Stimulated activated naive CD8-positive, alpha-beta T cell treated with anti-CD3 and anti-CD28 coated beads, Interleukin-15, amount 100 ng/mL, for 72 hours (primary cell): ENCODE measurements around the gene DUSP7.

Source experiments
- ATAC-seq: fragments of 150-1000 bp; cut with Tn5 transposase; 2 replicates; pipeline ENCODE4 v1.10.0; 2021; ENCODE audit warnings: mild to moderate bottlenecking, moderate library complexity
- DNase-seq, 2 donors: peaks; one replicate each; pipeline ENCODE4 v3.0.0; 2021 to 2022
- H3K27ac Mint-ChIP-seq, 2 donors: one replicate each; pipeline ENCODE4 v1.8.0; 2022; ENCODE audit warnings: mild to moderate bottlenecking in 2 of 2, mixed read lengths in 2 of 2, moderate library complexity in 2 of 2
- H3K27me3 Mint-ChIP-seq: one replicate; pipeline ENCODE4 v1.8.0; 2022; ENCODE audit warnings: mixed read lengths
- H3K4me1 Mint-ChIP-seq: one replicate; pipeline ENCODE4 v1.8.0; 2022; ENCODE audit warnings: mild to moderate bottlenecking, mixed read lengths
- H3K4me3 Mint-ChIP-seq, 2 donors: one replicate each; pipeline ENCODE4 v1.8.0; 2022; ENCODE audit warnings: mild to moderate bottlenecking in 2 of 2, mixed read lengths in 2 of 2, moderate library complexity in 1 of 2
- H3K9me3 Mint-ChIP-seq, 2 donors: one replicate each; pipeline ENCODE4 v1.8.0; 2022; ENCODE audit warnings: mixed read lengths in 2 of 2

Gene DUSP7

GRCh38 chr3:52056521-52056967 is at the start of gene DUSP7:
TSS of gene DUSP7 (minus strand) at chr3:52056571. CDS start at chr3:52056366, 205 bp downstream.
- peak; percentile 34 for ATAC-seq
- no peaks in the 10 kb centered on the region for H3K9me3 Mint-ChIP-seq
- H3K4me1 Mint-ChIP-seq = peaks cover 52% of the 10 kb centered on the region

GRCh38 chr3:52104684-52105640 is 48.6 kb upstream of the DUSP7 start:
- H3K9me3 Mint-ChIP-seq = peaks cover 4 to 24% of the 10 kb centered on the region in 2 donors
- no peak overlapping the region for H3K4me3 Mint-ChIP-seq
- DNase-seq = no peak
- ATAC-seq = no peak
- peaks cover 4% of the 10 kb centered on the region for H3K4me1 Mint-ChIP-seq
- no peak overlapping the region for H3K27ac Mint-ChIP-seq
- no peaks in the 10 kb centered on the region for H3K27me3 Mint-ChIP-seq

More at GRCh38 chr3:52056521-52056967, at the start of gene DUSP7:
- peak within 1 kb of the TSS; percentile 94 to 96 for H3K4me3 Mint-ChIP-seq
- no peaks in the 10 kb centered on the region for H3K27me3 Mint-ChIP-seq
- H3K27ac Mint-ChIP-seq = peak within 1 kb of the TSS; percentile 91 to 99
- DNase-seq = peak; percentile 70 to 74

- Mint-ChIP-seq H3K4me1 (no peaks in the 10 kb centered on the region), H3K9me3 (peaks cover 4 to 24% of the 10 kb centered on the region in 2 donors), H3K27ac (no peak overlapping the region), H3K27me3 (no peaks in the 10 kb centered on the region), H3K4me3 (no peak overlapping the region)
- DNase-seq = no peak
- no peak for ATAC-seq
Measured at GRCh38 chr3:52102934-52103333, 46.6 kb upstream of the DUSP7 start.

GRCh38 chr3:52099001-52099401 is 42.6 kb upstream of the DUSP7 start:
- peak overlapping the region in 1 of 2 donors; percentile 83 for H3K27ac Mint-ChIP-seq
- ATAC-seq = no peak
- H3K9me3 Mint-ChIP-seq = peaks cover 4 to 24% of the 10 kb centered on the region in 2 donors
- no peaks in the 10 kb centered on the region for H3K4me1 Mint-ChIP-seq
- H3K4me3 Mint-ChIP-seq = no peak overlapping the region
- no peak for DNase-seq
- H3K27me3 Mint-ChIP-seq = no peaks in the 10 kb centered on the region

GRCh38 chr3:52097851-52098507 is 41.6 kb upstream of the DUSP7 start:
- Mint-ChIP-seq H3K4me1 (no peaks in the 10 kb centered on the region), H3K9me3 (peaks cover 4 to 24% of the 10 kb centered on the region in 2 donors), H3K27me3 (no peaks in the 10 kb centered on the region), H3K27ac (no peak overlapping the region), H3K4me3 (no peak overlapping the region)
- ATAC-seq (no peak), DNase-seq (no peak)

- Mint-ChIP-seq H3K4me3 (no peak overlapping the region), H3K27ac (no peak overlapping the region), H3K9me3 (peaks cover 0 to 9% of the 10 kb centered on the region in 2 donors), H3K27me3 (no peaks in the 10 kb centered on the region), H3K4me1 (no peaks in the 10 kb centered on the region)
- no peak for DNase-seq
- peak; percentile 57 for ATAC-seq
Measured at GRCh38 chr3:52095990-52096775, 39.8 kb upstream of the DUSP7 start.

GRCh38 chr3:52094571-52095485 is 38.5 kb upstream of the DUSP7 start:
- ATAC-seq = no peak
- no peaks in the 10 kb centered on the region for H3K27me3 Mint-ChIP-seq
- H3K4me1 Mint-ChIP-seq = no peaks in the 10 kb centered on the region
- H3K4me3 Mint-ChIP-seq = no peak overlapping the region
- DNase-seq = no peak
- no peak overlapping the region for H3K27ac Mint-ChIP-seq
- no peaks in the 10 kb centered on the region for H3K9me3 Mint-ChIP-seq

- Mint-ChIP-seq H3K27ac (no peak overlapping the region), H3K9me3 (no peaks in the 10 kb centered on the region), H3K27me3 (no peaks in the 10 kb centered on the region), H3K4me1 (no peaks in the 10 kb centered on the region), H3K4me3 (no peak overlapping the region)
- ATAC-seq (no peak), DNase-seq (no peak)
Measured at GRCh38 chr3:52093756-52094545, 37.6 kb upstream of the DUSP7 start.

- Mint-ChIP-seq H3K9me3 (no peaks in the 10 kb centered on the region), H3K4me1 (peaks cover 3% of the 10 kb centered on the region), H3K27me3 (no peaks in the 10 kb centered on the region), H3K4me3 (no peak overlapping the region), H3K27ac (no peak overlapping the region)
- DNase-seq = no peak
- no peak for ATAC-seq
Measured at GRCh38 chr3:52092891-52093290, 36.5 kb upstream of the DUSP7 start.

GRCh38 chr3:52092271-52092660 is 35.9 kb upstream of the DUSP7 start:
- Mint-ChIP-seq H3K27ac (no peak overlapping the region), H3K4me1 (peaks cover 9% of the 10 kb centered on the region), H3K27me3 (no peaks in the 10 kb centered on the region), H3K4me3 (no peak overlapping the region), H3K9me3 (no peaks in the 10 kb centered on the region)
- DNase-seq = no peak
- ATAC-seq = no peak

- Mint-ChIP-seq H3K27me3 (no peaks in the 10 kb centered on the region), H3K27ac (no peak overlapping the region)
- ATAC-seq = no peak
Measured at GRCh38 chr3:52091586-52092270, 35.4 kb upstream of the DUSP7 start.

GRCh38 chr3:52090933-52091468 is 34.6 kb upstream of the DUSP7 start:
- ATAC-seq = no peak

More at GRCh38 chr3:52091586-52092270, 35.4 kb upstream of the DUSP7 start:
- Mint-ChIP-seq H3K4me3 (no peak overlapping the region), H3K9me3 (no peaks in the 10 kb centered on the region), H3K4me1 (peaks cover 14% of the 10 kb centered on the region)
- DNase-seq = no peak

More at GRCh38 chr3:52090933-52091468, 34.6 kb upstream of the DUSP7 start:
- no peak overlapping the region for H3K4me3 Mint-ChIP-seq
- H3K4me1 Mint-ChIP-seq = peaks cover 21% of the 10 kb centered on the region
- H3K27me3 Mint-ChIP-seq = no peaks in the 10 kb centered on the region
- no peaks in the 10 kb centered on the region for H3K9me3 Mint-ChIP-seq
- no peak for DNase-seq
- H3K27ac Mint-ChIP-seq = no peak overlapping the region
